Fibroblast of lung (primary cell): ENCODE data around the gene CORO2A.

ENCODE experiments used
- EZH2 ChIP-seq: IDR thresholded peaks from 2 replicates; pipeline ENCODE4 v1.5.1; 2012; ENCODE audit warnings: low read length, control low read depth, mild to moderate bottlenecking; ENCODE audit errors: missing control alignments
- TF ChIP-seq, protein P1 (sequence below), 2 donors: IDR thresholded peaks in 1 of 2; conservative IDR thresholded peaks in 1 of 2; 1 replicate in 1 of 2; 2 replicates in 1 of 2; pipeline ENCODE4 v1.5.1; 2011 to 2012; ENCODE audit warnings: low read length in 2 of 2, control low read depth in 1 of 2, inconsistent platforms in 1 of 2, low read depth in 1 of 2, mild to moderate bottlenecking in 1 of 2

DNA sequence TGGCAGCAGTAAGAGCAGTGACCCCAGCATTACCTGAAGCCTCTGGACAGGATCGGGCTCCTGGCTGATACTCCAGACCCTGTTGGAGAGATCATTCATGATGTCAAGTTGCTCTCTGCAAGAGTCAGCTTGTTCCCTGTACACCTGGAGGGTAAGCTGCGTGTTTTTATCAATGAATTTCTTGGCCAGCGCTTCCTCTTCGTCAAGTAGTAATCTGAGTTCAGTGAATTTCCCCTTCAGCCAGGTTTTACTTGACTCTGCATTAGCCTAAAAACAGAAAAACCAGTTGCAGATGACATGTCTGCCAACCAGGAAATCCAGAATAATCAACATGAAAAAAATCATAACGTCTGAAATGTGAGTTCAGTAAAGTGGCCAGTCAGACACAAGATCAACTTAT, 92.5 kb downstream of the CORO2A start:
- TF ChIP-seq EZH2, result no peak
- TF ChIP-seq, protein P1, sequence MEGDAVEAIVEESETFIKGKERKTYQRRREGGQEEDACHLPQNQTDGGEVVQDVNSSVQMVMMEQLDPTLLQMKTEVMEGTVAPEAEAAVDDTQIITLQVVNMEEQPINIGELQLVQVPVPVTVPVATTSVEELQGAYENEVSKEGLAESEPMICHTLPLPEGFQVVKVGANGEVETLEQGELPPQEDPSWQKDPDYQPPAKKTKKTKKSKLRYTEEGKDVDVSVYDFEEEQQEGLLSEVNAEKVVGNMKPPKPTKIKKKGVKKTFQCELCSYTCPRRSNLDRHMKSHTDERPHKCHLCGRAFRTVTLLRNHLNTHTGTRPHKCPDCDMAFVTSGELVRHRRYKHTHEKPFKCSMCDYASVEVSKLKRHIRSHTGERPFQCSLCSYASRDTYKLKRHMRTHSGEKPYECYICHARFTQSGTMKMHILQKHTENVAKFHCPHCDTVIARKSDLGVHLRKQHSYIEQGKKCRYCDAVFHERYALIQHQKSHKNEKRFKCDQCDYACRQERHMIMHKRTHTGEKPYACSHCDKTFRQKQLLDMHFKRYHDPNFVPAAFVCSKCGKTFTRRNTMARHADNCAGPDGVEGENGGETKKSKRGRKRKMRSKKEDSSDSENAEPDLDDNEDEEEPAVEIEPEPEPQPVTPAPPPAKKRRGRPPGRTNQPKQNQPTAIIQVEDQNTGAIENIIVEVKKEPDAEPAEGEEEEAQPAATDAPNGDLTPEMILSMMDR (conservative IDR thresholded peaks at IDR 0.05 in 1 of 2, IDR thresholded peaks at IDR 0.05 in 1 of 2; ENCODE audit: low read depth in 1 of 2, low read length in 2 of 2), result no peak
